HG03432 (cell line): ENCODE results near the gene PROX1.

Experiments used
- ATAC-seq: cut with Tn5 transposase; IDR thresholded peaks from one replicate; pipeline ENCODE4 v1.9.1; 2021; ENCODE audit warnings: mild to moderate bottlenecking, moderate library complexity; ENCODE audit not compliant: unreplicated experiment

The PROX1 gene

GRCh38 chr1:213987927-213988506 lies at the start of gene PROX1:
TSS of gene PROX1 (plus strand) at chr1:213987973. CDS start at chr1:213996536, 8,563 bp downstream.
- ATAC-seq: peak; percentile 15

DNA sequence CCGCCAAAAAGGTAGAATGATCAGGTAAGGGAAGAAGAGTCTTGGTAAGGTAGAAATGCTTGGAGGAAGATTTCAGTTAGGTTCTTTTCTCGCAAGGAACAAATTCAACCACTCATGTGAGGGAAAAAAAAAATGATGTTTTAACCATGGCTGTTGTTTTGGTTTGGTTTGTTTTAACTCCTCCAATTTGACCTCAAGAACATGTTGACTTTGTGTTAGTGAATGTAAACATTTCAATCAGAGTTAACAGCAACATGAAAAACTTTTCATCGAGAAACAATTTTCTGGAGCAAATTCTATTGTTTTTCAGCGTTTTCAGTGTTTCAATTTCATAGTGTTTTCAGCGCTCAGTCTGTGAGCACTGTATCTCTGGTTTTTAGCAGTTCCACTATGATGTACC lies 49.0 kb upstream of the PROX1 start:
- no peak for ATAC-seq

DNA sequence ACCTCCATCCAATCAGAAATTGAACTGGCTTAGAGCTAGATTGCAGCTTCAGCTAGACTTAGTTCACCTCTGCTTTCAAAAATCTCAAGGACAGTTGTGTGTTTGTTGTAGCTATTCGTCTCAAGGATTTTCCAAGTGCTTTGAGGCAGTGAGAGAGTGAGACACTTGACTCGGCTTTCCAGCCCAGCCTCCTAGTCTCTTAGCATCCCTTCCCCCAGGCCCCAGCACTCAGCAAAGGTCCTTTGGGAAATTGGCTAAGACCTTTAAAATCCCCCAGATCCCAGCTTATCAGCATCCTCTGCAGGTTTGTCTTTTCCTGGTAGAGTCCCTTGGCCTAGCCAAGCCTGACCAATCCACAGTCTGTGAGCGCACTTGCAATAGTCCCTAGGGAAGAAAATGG lies 47.9 kb upstream of the PROX1 start:
- ATAC-seq: no peak

- no peak for ATAC-seq
Measured at GRCh38 chr1:213940947-213941346, 46.8 kb upstream of the PROX1 start.

GRCh38 chr1:213942061-213942460 lies 45.7 kb upstream of the PROX1 start:
- no peak for ATAC-seq

DNA sequence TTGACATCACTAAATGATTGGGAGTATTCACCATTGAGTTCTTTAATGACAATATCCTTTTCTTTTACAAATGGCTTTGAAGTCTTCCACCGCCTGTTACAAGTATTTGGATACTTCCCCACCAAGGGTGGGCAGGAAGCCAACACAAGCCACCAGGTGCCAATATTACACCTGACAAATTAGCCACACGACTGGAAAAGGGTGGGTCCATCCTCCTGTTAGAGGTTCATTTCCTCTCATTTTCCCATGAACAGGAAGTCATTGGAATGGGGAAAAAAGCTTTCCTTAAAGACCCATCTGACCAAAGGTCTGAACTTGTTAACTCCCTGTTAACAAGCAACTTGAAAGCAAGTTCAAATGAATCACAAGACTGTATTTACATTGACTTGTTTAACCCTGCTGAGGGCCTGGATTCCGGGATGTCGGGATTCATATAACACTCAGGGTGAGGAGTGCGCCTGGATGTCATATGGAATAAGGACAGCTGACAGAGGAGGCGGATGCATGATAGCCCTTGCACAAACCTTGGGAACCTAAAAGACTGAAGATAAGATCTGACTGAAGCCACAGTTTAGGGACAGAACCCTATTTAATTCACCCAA lies 40.5 kb upstream of the PROX1 start:
- no peak for ATAC-seq

- ATAC-seq: no peak
Measured at GRCh38 chr1:213951876-213952275, 35.9 kb upstream of the PROX1 start.

DNA sequence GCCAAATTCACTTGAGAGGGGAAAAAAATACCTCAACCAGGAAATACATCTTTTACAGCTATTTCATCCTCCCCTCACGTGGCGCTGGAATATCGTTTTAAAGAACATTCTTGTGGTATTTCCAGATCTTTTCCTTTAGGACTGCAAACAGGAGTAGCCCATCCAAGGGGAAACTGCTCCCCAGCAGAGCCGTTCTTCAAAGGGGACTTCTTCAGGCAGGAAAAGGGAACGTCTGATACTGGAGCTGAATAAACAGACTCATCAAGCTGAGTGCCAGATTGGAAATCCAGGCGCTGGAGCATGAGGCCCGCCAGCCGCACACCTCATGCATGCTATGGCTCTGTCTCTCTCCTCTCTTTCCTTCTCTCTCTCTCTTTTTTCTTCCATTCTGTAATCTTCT lies 34.0 kb upstream of the PROX1 start:
- no peak for ATAC-seq

GRCh38 chr1:213956295-213956770 lies 31.4 kb upstream of the PROX1 start:
- ATAC-seq: no peak

DNA sequence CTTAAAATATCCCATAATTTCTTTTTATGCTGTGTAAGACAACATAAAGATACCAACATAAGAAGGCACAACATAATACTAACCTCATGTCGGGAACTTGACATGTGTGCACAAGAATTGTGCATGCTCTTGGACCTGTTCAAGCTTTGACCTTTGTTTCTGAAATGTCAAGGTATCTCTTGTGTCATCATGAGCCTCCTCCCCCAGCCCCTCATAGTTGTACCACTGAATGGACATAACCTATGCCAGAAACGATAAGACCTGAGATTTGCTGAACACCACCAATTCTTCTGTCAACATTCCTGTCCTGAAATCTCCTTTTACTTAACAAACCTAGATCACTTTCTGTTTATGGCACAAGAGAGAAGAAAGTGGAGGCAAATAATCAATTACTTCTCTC lies 29.4 kb upstream of the PROX1 start:
- no peak for ATAC-seq

GRCh38 chr1:213960963-213961362 lies 26.8 kb upstream of the PROX1 start:
- ATAC-seq: no peak

GRCh38 chr1:213962508-213962907 lies 25.3 kb upstream of the PROX1 start:
- ATAC-seq: no peak

DNA sequence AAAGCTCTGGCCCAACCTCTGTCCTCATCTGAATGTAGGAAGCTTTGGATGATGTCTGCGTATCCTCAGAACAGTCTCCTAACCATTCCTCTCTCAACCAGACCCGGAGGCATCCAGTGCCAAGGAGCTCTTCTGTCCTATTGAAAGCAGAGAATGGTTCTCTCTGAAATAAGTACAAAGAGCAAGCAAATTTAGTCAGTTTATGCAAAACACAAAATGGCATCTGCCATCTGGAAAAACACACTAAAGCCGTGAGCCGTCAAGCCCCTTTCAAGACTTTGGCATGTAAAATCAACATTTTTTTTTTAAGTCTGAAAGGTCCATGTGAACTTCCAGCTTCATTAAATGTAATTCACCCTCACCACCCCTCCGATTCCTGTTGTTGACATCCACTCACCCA lies 21.7 kb upstream of the PROX1 start:
- no peak for ATAC-seq

DNA sequence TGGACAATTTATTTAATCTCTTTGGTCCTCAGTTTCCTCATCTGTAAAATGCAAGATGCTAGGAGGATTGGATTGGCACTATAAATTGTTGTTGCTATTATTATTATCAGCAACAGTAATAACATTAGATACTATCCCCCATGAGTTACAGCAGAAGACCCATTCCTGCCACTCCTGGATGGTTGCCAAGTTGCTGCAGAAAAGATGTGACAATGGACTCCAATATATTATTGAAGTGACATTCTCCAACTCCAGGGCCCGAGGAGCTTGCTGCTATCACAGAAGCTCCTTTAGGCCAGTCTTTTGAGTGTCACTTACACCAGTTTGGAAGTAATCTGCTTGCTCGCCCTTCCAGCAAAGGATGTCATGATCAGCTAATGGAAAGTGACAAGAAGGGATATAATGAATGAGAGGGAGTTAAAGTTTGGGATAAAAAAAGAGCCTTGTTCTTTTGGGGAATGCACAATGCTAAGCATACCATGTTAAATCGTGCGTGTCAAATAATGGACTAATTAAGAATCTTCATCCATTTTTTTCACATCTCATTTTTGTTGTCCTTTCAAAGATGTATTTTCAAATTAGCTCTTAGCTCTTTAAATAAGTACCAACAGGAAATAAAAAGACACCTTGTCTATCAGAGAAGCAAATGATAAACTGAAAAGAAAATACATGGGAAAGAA lies 19.5 kb upstream of the PROX1 start:
- ATAC-seq: no peak

DNA sequence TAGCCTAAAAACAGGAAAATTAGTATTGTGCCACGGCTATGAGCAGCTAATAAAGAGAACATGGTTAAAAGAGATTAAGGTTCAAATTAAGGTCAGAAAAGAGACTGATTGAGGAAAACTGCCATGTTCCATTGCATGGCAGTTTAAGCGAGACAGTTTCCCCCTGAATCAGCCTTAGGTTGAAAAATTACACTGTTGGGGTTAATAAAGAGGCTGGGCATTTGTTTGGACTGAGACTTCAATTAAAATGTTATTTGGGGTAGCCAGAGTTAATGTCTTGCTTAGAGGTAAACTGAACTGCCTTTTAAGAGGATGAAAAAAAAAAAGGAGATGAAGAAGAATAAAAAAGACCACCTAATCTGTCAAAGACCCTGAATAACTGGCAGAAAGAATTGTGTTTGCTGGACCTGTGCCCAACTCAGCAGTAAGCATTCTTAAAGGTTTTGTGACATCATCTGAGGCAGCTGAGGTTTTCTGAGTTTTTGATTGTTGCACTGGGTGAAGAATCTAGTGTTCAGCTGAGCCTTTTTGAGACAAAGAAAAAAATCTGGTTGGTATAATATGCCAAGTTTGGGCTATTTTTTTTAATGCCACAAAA lies 17.7 kb upstream of the PROX1 start:
- no peak for ATAC-seq

- ATAC-seq: no peak
Measured at GRCh38 chr1:213972141-213972540, 15.6 kb upstream of the PROX1 start.

DNA sequence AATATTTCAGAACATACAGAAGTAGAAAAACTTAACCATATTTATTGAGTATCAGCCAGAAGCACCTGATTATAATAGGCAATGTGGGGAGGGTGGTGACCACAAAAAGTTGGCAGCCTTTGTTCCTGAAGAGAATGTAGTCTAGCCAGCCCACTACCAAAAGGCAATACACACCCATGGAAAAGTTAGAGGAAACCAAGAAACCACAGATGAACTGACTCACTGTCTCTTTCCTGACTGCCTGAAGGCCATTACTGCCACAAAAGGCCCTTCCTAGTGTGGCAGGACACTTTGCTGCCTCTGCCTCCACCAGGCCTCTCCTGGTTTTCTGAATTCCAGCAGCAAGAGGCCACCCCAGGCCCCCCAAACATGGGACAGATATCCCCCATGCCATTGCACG lies 14.6 kb upstream of the PROX1 start:
- ATAC-seq: no peak

GRCh38 chr1:213976665-213977485 lies 10.9 kb upstream of the PROX1 start:
- no peak for ATAC-seq

- no peak for ATAC-seq
Measured at GRCh38 chr1:213977486-213977842, 10.3 kb upstream of the PROX1 start.

GRCh38 chr1:213977909-213978308 lies 9.9 kb upstream of the PROX1 start:
- ATAC-seq: no peak
